Measurements from ENCODE around the gene AP5B1. TPM values are rescaled to one million over a fixed set of nuclear protein-coding genes. Genes with fewer than 3 reads are reported as not detected.
A peak's percentile ranks its signal among the peaks of the same experiment; 100 is the strongest.

The AP5B1 gene
- total RNA-seq, 1 experiment from 2014 or later: 19.5 TPM

GRCh38 chr11:65816696-65817095 is 35.9 kb upstream of the AP5B1 start:
- Histone ChIP-seq H3K9ac (ENCODE audit: low read length) (0 out of 2 replicates have a peak overlapping the region, but pooled peaks have one; percentile 67), H3K9me2 (ENCODE audit: insufficient read depth) (no peaks in the 10 kb centered on the region), H2AFZ (ENCODE audit: low read depth, low read length, poor library complexity, severe bottlenecking) (no peak overlapping the region), H3K27me3 (ENCODE audit: insufficient read depth, low read length) (no peaks in the 10 kb centered on the region), H3K27ac (ENCODE audit: low read depth, low read length) (no peak overlapping the region), H3K9me3 (ENCODE audit: control insufficient read depth in 1 of 2, insufficient read depth in 1 of 2, low read depth in 1 of 2, low read length in 2 of 2) (no peaks in the 10 kb centered on the region), H3K4me1 (ENCODE audit: control insufficient read depth in 1 of 2, insufficient read depth in 2 of 2, low read length in 2 of 2) (peaks cover 0 to 12% of the 10 kb centered on the region in 2 experiments; a peak in 2 of 4 replicates), H4K20me1 (ENCODE audit: insufficient read depth) (no peaks in the 10 kb centered on the region), H3K79me2 (ENCODE audit: insufficient read depth, low read length) (no peaks in the 10 kb centered on the region), H3K36me3 (ENCODE audit: control insufficient read depth in 1 of 2, insufficient read depth in 2 of 2, low read length in 2 of 2) (no peaks in the 10 kb centered on the region), H3K4me3 (replicated peaks in 1 of 2; ENCODE audit: low read depth in 1 of 2, low read length in 2 of 2) (peak overlapping the region in 1 of 2 experiments; percentile 65; a peak in 1 of 4 replicates), H3K4me2 (ENCODE audit: low read length) (peak overlapping the region; percentile 76; the same call in 1 of the 2 replicates)
- no TSS peak for BruUV-seq (replicated peaks)
- no peak for DNase-seq (ENCODE audit: low read depth, low spot score)
- ChIA-PET CTCF (interaction anchor here (1.1 to 3.7 kb wide), 6 partner anchors 24 to 105 kb away, joined by 3 to 36 read pairs (median 6); partner anchors contain the start of gene KAT5), POLR2A (interaction anchor here (1.0 to 2.6 kb wide), 5 partner anchors 24 to 169 kb away, joined by 3 to 8 read pairs (median 3); partner anchors contain the start of genes AP5B1, KAT5 and MUS81), RAD21 (ENCODE audit: low non-redundant PET in 1 of 2, low total read pairs in 2 of 2, uncharacterized antibody in 2 of 2, unreplicated experiment in 2 of 2) (interaction anchor here (0.7 to 2.2 kb wide), 4 partner anchors 36 to 500 kb away, joined by 3 to 12 read pairs (median 5); partner anchors contain the start of gene KAT5 (in 1 of the 2))
- TF ChIP-seq JUND (IDR thresholded peaks at IDR 0.05) (no peak), ELF1 (IDR thresholded peaks at IDR 0.05; ENCODE audit: borderline replicate concordance, low read depth) (no peak), SIN3A (IDR thresholded peaks at IDR 0.05; ENCODE audit: low read depth) (no peak), ZBTB33 (IDR thresholded peaks at IDR 0.05; ENCODE audit: extremely low read depth, insufficient replicate concordance, low read length) (no peak), SP1 (IDR thresholded peaks at IDR 0.05; ENCODE audit: low read depth) (no peak), ATF3 (IDR thresholded peaks at IDR 0.05) (no peak), TCF7L2 (IDR thresholded peaks at IDR 0.05; ENCODE audit: borderline replicate concordance, extremely low read depth, insufficient read depth, insufficient read length) (no peak), POLR2A (IDR thresholded peaks at IDR 0.05; ENCODE audit: borderline replicate concordance, extremely low read depth, insufficient read depth, insufficient read length) (no peak), CTCF (IDR thresholded peaks at IDR 0.05 in 2 of 3, conservative IDR thresholded peaks at IDR 0.05 in 1 of 3; ENCODE audit: borderline replicate concordance in 1 of 3, insufficient read depth in 1 of 3, low read depth in 2 of 3, low read length in 2 of 3) (no peak), ZNF274 (IDR thresholded peaks at IDR 0.05; ENCODE audit: low read depth, low read length) (no peak), ZFX (IDR thresholded peaks at IDR 0.05) (no peak), FOSL1 (IDR thresholded peaks at IDR 0.05; ENCODE audit: low read depth) (no peak), EZH2phosphoT487 (IDR thresholded peaks at IDR 0.05; ENCODE audit: borderline replicate concordance) (no peak)
- intact Hi-C loops (cut with micrococcal nuclease): no loop called here
- no peak for ATAC-seq

Measured in HCT116 (cell line).